Cerebellar cortex (tissue), 1 donor: Measurements from ENCODE around the gene SREBF2.

Experiments
- DNase-seq: peaks from one replicate; pipeline ENCODE4 v3.0.0-alpha.2; 2015; ENCODE audit warnings: low spot score

The SREBF2 gene

DNA sequence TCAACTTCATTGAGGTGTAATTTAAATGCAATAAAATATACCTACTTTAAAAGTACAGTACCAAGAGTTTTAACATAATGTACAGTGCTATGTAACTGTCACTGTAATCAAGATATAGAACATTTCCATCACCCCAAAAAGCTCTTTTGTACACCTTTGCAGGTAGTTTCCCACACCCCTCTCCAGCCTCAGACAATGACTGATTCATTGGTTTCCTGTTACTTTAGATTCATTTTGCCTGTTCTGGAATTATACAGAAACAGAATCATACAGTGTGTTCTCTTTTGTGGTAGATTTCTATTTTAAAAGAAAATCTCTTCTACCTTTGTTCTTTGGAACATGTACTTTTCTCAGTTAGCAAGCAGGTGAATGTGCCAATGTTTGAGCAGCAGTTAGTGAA lies 43.8 kb downstream of the SREBF2 start:
- no peak for DNase-seq

DNA sequence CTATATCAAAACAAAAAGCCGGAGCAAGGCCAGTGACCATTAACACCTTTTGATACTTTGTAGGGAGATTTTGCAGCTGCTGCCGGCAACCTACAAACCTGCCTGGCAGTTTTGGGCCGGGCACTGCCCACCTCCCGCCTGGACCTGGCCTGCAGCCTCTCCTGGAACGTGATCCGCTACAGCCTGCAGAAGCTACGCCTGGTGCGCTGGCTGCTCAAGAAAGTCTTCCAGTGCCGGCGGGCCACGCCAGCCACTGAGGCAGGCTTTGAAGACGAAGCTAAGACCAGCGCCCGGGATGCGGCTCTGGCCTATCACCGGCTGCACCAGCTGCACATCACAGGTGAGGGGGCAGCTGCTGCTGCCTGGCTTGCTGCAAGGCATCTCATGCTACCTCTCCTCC lies 47.7 kb downstream of the SREBF2 start:
- peak; percentile 57 for DNase-seq

DNA sequence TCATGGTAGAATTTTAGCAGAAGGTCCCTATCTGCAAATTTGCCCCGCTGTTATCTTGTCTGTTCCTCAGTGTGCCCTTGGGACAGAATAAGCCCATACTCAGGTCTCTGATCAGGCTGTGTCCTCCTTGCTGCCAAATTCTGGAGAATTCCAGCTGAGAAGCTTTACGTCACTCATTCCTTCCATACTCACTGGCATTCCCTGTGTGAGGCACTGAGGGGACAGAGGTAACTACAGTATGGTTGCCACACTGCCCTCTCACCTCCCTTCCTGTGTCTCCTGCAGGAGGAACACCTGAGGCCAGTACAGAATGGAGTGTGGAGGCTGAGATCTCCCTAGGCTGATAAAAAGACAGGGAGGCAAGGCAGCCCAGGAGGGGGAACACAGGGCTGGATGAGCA lies 50.5 kb downstream of the SREBF2 start:
- peak; percentile 61 for DNase-seq

DNA sequence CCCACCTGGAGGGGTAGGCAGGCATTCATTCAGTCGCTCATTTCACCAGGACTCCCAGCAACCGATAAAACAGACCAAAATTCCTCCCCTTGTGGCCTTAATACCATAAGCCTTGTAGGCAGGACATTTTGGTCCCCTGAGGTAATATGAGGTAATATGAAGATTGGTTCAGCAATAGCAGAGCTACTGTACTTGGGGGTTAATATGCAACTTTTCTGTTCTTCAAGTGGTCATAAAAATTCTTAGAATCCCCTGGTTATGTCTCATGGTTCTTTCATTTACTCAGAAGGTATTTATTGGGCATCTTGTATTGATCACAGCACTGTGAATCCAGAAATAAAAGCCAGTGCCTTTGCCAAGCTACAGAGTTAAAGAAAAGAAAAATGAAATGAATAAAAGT lies 52.2 kb downstream of the SREBF2 start:
- no peak for DNase-seq

DNA sequence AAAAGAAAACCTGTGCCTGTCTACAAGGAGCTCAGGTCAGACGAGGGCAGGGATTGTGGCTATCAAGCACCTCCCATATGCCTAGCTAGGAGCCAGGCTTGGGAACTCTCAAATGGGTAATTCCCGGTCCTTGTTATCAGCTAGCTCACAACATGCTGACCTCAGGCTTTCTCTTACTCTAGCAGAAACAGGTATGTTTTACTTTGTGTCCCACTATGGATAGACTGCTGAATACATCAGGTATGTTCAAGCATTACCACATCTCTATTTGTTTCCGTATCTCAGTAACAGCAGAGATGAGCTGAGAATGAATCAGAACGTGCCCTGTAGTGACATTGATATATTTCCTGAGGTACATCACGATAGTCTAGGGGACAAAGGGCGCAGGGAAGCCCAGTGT lies 52.6 kb downstream of the SREBF2 start:
- DNase-seq, result no peak

DNA sequence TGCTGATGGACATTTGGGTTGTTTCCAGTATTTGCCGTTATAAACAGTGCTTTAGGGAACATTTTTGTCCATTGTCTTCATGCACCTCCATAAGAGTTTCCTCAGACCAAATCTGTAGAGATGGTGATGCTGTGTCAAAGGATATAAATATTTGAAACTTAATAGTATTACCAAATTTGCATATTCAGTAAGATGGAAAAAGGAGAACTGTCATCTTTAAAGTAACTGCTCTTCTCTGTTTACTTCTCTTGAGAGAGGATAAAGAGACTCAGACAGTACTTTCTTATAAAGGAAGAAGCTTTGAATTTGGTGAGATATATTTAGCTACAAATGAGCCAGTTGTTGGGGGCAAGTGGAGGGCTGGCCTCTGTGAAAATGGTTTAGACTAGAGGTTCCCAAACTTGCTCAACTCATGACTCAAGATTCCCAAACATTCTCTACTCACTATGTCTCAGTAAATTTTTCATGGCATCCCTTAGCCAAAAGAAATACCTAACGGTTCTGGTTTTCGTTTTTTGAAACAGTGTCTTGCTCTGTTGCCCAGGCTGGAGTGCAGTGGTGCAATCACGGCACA lies 55.8 kb downstream of the SREBF2 start:
- DNase-seq, result no peak

DNA sequence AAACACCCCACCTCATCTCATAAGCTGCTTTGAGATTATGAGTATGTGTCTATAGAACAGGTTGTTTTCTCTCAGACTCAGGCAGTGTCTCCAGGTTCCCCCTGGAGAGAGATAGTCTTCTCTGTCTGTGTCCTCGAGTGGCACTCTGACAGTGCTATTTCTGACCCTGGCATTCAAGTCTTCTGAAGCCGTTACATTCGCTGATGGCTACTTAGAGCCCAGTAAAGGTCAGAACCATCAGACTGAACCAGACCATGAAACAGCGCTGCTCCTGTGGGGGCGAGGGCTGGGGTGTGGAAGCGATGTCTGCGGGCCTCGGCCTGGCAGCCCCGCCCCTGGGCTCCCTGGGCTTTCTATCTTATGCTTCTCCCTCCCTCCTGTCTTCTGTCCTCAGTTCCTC lies 58.5 kb downstream of the SREBF2 start:
- DNase-seq, result no peak

DNA sequence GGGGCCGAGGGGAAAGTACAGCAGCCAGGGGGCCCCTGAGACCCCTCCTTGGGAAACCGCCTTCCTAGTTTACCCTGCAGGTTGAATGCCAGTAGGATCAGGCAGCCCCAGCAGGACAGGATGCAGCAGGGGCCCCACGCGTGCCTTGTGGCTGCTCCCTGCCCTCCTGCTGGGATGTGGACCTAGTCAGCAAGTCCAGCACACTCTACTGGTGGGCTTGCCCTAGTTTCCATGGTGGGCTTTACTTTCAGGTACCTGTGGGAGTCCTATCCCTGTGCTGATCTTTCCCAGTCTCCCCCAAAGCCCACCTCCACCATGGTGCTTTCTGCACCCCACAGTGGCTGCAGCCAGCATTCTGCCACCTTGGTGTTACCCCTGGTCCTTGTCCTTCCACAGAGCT lies 59.8 kb downstream of the SREBF2 start:
- DNase-seq, result no peak

DNA sequence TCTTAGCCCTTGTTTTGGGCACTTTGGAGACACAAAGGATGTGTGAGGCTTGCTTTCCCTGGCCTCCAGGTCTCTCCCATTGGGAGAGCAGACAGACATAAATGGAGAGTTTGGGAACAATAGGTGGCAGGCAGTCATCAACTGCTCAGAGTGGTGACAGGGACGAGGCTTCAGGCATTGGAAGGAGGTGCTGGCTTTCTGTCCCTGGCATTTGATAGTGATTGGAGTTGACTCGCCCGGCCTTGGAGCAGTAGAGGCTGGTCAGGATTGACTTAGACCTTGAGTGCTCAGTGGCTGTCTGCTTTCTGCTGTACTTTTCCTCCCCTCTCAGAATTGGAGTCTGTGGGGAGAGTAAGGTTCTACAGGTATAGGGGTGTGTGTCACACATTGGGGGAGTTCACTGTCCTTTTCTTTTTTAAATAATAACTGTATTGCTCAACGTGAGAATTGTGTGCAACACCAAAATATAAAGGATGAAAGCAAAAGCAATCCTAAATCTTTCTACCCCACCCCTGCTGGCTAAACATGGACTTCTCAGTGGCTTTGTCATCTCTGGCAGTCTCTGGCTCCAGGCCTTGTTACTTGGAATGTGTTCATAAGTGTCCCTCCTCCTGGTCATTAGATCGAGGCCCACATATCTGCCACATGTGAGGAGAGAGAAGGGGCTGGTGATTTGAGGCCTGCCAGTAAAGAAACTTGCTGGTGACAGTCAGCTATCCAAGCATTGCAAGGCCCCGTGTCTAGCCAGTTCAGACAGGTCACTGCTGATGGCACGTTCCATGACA lies 60.9 kb downstream of the SREBF2 start:
- peak; percentile 27 for DNase-seq

DNA sequence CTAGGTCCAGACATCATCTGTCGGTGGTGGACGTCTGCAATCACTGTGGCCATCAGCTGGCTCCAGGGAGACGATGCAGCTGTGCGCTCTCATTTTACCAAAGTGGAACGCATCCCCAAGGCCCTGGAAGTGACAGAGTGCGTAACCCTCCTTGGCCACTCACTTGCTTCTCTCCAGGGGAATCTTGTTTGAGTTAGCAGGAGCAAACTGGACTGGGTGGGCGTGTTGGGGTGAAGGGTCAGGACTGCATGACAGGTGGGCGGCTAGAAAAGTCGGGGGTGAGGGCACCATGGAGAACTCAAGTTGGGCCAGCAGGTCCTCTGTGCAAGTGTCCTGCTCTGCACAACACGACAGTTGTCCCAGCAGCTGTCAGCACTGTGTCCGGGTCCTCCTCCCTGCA lies 65.7 kb downstream of the SREBF2 start:
- DNase-seq, result no peak

DNA sequence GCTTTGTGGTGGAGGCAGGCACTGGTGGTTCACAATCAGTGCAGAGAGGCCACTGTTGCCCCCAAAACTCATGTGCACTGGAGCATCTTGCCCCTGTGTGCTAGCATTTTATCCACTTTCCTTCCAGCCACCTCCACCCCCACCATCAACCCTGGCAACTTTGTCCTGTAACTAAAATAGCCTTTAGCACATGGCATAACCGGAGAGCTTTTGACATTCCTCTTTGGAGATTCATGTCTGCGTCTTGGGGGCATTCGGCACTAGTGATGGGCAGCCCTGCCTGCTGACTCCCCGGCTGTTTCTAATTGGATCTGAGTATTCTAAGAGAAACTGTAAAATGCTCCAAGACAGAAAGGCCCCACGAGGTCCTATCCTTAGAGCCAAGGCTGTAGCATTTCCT lies 66.2 kb downstream of the SREBF2 start:
- DNase-seq, result no peak

DNA sequence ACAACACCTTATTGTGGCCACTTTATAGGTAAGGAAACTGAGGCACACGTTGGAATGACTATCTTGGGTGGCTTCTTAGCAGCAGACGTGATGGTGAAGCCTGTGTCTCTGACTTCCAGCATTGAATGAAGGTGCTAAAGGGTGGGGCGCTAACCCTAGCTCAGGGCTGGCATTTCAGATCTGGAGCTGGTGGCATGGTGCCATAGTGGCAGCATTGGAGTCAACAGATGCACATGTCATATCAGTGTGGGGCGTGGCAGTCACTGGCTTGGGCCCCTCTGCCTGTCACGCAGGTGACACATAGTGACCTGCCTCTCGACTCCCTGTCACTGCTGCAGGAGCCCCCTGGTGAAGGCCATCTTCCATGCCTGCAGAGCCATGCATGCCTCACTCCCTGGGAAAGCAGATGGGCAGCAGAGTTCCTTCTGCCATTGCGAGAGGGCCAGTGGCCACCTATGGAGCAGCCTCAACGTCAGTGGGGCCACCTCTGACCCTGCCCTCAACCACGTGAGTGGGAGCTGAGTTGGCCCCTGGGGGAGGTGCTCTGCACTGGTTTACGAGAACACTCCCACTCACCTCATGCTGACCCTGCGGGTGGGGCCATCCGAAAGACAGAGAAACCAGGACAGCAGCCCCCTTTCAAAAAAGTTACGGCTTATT lies 67.2 kb downstream of the SREBF2 start:
- no peak for DNase-seq

DNA sequence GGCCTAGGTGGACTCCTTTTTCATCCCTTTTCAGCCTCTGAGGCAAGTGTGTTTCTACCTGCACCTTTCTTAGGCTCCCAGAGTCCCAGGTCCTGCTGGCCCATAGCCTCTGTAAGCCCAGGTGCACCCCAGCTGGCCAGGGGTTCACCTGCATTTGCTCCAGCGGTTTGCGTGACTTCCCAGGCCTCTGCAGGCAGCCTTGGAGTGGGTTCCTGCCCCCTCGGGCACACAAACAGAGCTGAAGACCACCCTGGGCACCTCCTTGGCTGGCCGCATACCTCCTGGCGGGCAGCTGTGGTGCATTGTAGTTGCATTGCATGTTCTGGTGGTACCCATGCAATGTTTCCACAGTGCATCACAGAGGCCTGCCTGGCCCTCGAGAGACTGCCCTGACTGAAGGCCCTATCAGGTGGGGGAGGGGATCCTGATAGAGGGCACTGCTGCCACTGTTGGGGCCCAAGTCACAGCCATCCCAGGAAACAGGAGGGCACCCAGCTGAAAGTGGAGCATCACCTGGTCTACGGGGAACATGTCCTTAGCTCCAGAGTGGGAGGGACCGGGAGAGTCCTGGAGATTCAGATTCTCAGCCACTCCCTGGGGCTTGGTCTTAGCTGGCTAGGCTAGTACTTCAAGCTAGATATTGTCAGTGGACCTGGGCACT lies 67.9 kb downstream of the SREBF2 start:
- DNase-seq, result no peak

DNA sequence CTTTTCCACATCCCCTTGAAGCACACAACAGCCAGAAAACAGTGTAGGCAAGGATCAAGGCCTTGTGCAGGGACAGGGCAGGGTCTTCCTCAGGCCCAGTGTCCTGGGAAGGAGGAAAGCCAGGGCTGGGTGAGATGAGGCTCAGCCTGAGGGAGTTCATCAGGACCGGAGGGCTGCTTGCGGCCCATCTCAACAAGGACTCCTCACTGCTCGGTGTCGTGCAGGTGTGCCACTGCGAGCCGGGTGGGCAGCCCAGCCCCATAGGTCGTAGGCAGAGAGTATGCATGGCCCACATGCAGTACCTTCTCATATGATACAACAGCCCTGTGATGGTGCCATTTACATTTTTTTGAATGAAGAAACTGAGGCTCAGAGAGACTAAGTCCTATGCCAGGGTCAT lies 69.1 kb downstream of the SREBF2 start:
- DNase-seq, result no peak

DNA sequence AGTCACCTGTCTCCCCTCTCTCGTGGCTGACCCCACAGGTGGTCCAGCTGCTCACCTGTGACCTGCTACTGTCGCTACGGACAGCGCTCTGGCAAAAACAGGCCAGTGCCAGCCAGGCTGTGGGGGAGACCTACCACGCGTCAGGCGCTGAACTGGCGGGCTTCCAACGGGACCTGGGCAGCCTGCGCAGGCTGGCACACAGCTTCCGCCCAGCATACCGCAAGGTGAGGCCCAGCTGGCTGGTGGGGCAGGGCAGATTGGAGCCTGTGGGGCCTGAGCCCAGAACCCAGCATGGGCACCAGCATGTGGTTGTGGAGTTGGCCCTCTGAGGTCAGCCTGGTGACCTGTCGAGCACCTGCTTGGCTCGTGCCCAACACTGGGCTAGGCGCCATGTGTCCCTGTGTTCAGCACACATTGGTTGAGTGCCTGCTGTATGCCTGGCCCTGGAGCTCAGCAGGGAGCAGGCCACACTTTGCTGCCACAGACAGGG lies 70.1 kb downstream of the SREBF2 start:
- peak; percentile 93 for DNase-seq

DNA sequence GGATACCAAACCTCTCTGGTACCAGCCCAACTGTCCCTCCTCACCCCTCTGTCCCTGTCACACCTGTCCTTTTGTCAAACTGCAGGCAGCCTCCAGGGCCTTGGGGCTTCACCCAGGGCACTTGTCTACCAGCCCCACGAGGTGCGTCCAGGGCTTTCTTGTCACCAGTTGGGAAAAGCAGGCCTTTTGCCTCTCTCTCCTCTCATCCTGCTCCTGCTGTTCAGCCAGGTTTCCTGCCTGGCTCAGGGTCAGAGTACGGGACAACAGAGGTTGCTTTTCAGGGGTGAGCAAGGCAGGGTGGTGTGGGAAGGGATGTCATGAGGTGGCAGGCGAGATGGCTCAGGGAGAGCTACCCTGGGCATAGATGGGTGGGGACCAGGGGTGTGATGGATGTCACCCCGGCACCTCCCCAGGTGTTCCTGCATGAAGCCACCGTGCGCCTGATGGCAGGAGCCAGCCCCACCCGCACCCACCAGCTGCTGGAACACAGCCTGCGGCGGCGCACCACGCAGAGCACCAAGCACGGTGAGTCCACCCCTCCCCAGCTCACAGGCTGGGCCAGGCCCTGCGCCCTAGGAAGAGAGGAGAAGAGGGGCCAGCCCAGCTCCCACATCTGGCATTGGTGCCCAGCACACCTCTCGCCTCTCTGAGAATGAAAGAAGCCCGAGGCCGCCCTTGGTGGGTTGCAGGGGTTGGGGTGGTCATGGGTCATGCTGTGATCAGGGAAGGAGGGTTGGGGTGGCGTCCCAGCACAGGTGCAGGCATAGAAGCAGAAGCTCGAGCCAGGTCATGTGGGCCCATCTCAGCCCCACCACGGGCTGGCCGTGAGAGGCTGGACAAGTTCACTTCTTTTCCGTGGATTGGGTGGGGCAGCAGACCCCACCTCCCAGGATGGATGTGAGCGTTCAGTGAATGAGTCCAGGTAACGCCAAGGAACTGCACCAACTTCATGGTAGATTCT lies 71.8 kb downstream of the SREBF2 start:
- DNase-seq, result no peak

DNA sequence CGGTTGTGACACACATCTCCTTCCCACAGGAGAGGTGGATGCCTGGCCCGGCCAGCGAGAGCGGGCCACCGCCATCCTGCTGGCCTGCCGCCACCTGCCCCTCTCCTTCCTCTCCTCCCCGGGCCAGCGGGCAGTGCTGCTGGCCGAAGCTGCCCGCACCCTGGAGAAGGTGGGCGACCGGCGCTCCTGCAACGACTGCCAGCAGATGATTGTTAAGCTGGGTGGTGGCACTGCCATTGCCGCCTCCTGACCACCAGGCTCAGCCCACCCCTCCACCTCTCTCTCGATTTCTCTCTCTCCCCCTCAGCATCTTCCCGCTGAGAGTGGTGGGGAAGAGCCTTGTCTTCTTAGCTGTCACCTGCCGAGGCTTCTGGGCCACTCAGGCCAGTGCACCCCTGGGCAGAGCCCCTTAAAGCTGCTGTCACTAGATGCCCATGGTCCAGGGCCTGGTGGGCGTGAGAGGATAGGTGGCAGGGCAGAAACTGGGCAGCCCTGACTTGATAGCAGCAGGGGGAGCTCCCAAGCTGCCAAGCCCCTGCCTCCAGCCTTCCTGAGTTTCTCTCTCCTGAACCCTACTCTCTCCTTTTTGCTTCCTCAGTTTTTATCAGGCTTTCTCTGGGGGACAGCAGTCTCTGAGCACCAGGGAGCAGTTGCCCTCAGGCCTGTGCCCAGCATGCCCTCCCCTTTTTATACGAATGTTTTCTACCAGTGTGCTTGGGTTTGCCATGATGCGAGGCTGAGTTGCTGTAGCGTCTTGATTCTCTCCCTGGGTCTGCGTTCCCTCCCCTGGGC lies 72.7 kb downstream of the SREBF2 start:
- no peak for DNase-seq

DNA sequence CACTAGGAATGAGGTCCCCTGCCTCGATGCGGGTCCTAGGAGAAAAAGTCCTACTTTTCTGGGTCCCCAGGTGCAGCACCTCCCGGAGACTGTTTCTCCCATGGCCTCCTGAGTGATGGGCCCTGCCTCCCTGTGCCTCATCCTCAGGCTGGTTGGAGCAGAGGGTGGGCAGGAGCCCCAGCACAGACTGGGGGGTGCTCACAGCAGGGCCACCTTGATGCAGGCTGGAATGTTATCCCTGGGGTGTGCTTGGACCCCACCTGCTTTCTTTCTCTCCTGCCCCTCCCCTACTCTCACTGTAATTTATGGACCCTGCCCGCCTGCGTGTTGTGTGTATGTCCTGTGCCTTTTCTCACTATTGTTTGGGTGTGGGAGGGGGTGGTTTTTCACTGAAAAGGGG lies 73.9 kb downstream of the SREBF2 start:
- no peak for DNase-seq

DNA sequence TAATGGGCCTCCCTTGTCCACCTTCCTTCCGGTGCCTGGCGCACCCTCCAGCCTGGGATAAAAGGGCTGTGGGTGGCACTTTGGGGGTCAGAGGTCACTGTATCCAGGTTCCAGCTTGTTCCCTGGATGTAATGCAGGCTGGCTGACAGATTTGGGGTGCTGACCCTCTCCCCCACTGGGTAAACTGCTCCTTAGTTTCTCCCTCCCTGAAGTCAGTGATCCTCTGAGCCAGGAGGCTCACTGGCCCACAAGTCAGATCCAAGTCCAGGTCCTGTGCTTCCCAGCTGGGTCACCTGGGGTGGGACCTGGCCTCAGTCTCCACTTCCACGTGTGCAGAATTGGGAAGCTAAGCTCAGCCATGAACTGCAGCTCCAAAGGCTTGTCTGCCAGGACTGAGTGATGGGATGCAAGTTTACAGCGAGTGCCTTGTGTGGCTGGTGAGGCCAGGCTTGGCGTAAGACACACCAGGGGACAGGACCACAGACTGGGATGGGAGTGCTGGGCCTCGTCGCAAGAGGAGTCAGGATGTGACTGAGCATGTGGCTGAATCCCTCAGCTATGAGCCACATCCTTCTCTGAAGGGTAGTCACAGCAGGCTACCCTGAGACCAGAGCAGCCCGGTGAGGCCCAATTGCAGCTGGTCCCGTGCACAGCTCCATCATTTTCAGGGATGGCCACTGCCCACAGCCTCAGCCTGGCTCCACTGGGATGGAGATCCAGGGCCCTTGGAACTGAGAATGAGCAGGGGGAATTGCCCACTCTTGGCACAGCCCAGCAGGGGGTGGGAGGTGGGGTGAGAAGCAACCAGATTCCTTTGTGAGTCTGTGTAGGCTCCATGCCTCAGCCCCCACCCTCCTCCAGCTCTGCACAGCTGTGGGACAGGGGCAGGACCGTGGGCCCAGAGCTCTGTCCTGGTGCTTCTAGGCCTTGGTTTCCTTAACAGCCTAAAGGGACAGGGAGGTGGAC lies 74.8 kb downstream of the SREBF2 start:
- no peak for DNase-seq
